K562 (cell line): Measurements from ENCODE around the gene KCTD7. TPM values are rescaled to one million over a fixed set of nuclear protein-coding genes. Genes with fewer than 3 reads are reported as not detected.

Source experiments
- ATAC-seq: fragments of 200-7000 bp; cut with Tn5 transposase; 3 replicates; pipeline ENCODE4 v1.9.1; 2020; ENCODE audit warnings: moderate library complexity
- BruUV-seq: library from RNA; stranded (reverse); fragments of 400-500 nt; replicated peaks from 2 replicates; lab custom pipeline; 2021; lab: Mats Ljungman, UMichigan
- CTCF ChIA-PET: fragments of 300-600 bp; formaldehyde crosslinking; extraction: SDS; loops from one replicate; lab custom pipeline; 2021; ENCODE audit warnings: low intra/inter-chr PET ratio; lab: Yijun Ruan, JAX
- POLR2A ChIA-PET: fragments of 300-600, 350-650 bp; sonication (Branson Sonifier 250); formaldehyde crosslinking; extraction: SDS; loops from one replicate; lab custom pipeline; 2021; ENCODE audit warnings: antibody characterized with exemption, inconsistent platforms; lab: Yijun Ruan, JAX
- DNase-seq, 4 experiments: peaks; one replicate each; pipeline versions ENCODE4 v3.0.0 to v3.0.0-alpha.2; 2011 to 2018; ENCODE audit warnings: low spot score in 3 of 4, mixed read lengths in 3 of 4; ENCODE audit errors: extremely low read depth in 1 of 4
- FAIRE-seq: peaks from 2 replicates; lab custom pipeline; 2011; peaks lifted over from hg19 to GRCh38; lab: Jason Lieb, UNC
- H2AFZ ChIP-seq: 2 replicates; pipeline ENCODE4 v1.6.0; 2011; ENCODE audit warnings: low read depth, low read length, control low read depth, inconsistent platforms
- H3K27ac ChIP-seq: fragments of 200-600 bp; 3 replicates; pipeline ENCODE4 v1.8.0; 2011; ENCODE audit warnings: low read depth, mild to moderate bottlenecking, control low read depth, inconsistent platforms, low read length, moderate library complexity, mixed read lengths; ENCODE audit errors: extremely low read depth
- H3K27me3 ChIP-seq, 2 experiments: fragments of 300-600 bp in 1 of 2; 2 replicates in 1 of 2; 3 replicates in 1 of 2; pipeline versions ENCODE4 v1.6.0 to v1.8.0; 2011; ENCODE audit warnings: inconsistent platforms in 2 of 2, low read length in 2 of 2, mild to moderate bottlenecking in 1 of 2, mixed read lengths in 1 of 2, moderate library complexity in 1 of 2; ENCODE audit not compliant: control insufficient read depth in 2 of 2, insufficient read depth in 2 of 2
- H3K36me3 ChIP-seq: fragments of 300-600 bp; 3 replicates; pipeline ENCODE4 v1.8.0; 2011; ENCODE audit warnings: mild to moderate bottlenecking, low read length, inconsistent platforms; ENCODE audit not compliant: control insufficient read depth, insufficient read depth
- H3K4me1 ChIP-seq, 2 experiments: fragments of 200-600 bp in 1 of 2; replicated peaks in 1 of 2; 2 replicates in 1 of 2; 3 replicates in 1 of 2; pipeline versions ENCODE4 v1.5.1 to v1.8.0; 2011; ENCODE audit warnings: inconsistent platforms in 2 of 2, low read length in 2 of 2, mild to moderate bottlenecking in 1 of 2, mixed read lengths in 1 of 2, moderate library complexity in 1 of 2; ENCODE audit not compliant: control insufficient read depth in 2 of 2, insufficient read depth in 2 of 2
- H3K4me2 ChIP-seq: 2 replicates; pipeline ENCODE4 v1.6.1; 2011; ENCODE audit warnings: low read length, control low read depth, inconsistent platforms, mixed read lengths; ENCODE audit not compliant: insufficient read depth
- H3K4me3 ChIP-seq: fragments of 200-600 bp; sonication (generic), shearing (Covaris generic); 2 replicates; pipeline ENCODE4 v1.5.1; 2016; ENCODE audit warnings: control low read depth, inconsistent platforms
- H3K79me2 ChIP-seq: fragments of 200-600 bp; 3 replicates; pipeline ENCODE4 v1.8.0; 2011; ENCODE audit warnings: low read length, inconsistent platforms; ENCODE audit not compliant: control insufficient read depth, insufficient read depth
- H3K9ac ChIP-seq, 2 experiments: 2 replicates each; pipeline versions ENCODE4 v1.6.0 to v1.6.1; 2011; ENCODE audit warnings: low read depth in 2 of 2, low read length in 2 of 2, control low read depth in 1 of 2, inconsistent platforms in 1 of 2, mild to moderate bottlenecking in 1 of 2, mixed read lengths in 1 of 2; ENCODE audit not compliant: insufficient read depth in 1 of 2
- H3K9me1 ChIP-seq: one replicate; pipeline ENCODE4 v1.6.0; 2011; ENCODE audit warnings: inconsistent platforms, mild to moderate bottlenecking, low read length, moderate library complexity; ENCODE audit not compliant: control insufficient read depth, insufficient read depth
- H3K9me3 ChIP-seq: replicated peaks from 2 replicates; pipeline ENCODE4 v1.5.1; 2011; ENCODE audit warnings: low read depth, low read length, inconsistent platforms; ENCODE audit not compliant: control insufficient read depth, insufficient read depth
- H4K20me1 ChIP-seq: replicated peaks from 2 replicates; pipeline ENCODE4 v1.6.1; 2011; ENCODE audit warnings: low read length, inconsistent platforms, mixed read lengths; ENCODE audit not compliant: control insufficient read depth, insufficient read depth
- CTBP1 ChIP-seq: fragments of 450-650 bp; IDR thresholded peaks from 2 replicates; pipeline ENCODE4 v1.6.1; 2016; ENCODE audit warnings: borderline replicate concordance
- GATA2 ChIP-seq: sonication (generic); formaldehyde crosslinking; IDR thresholded peaks from 2 replicates; pipeline ENCODE4 v1.4.0; 2020; ENCODE audit warnings: mild to moderate bottlenecking, missing genetic modification reagents
- HLTF ChIP-seq: fragments of 450-650 bp; IDR thresholded peaks from 2 replicates; pipeline ENCODE4 v1.6.1; 2016
- NFIC ChIP-seq: fragments of 450-650 bp; IDR thresholded peaks from 2 replicates; pipeline ENCODE4 v1.6.1; 2017; ENCODE audit warnings: mild to moderate bottlenecking, inconsistent platforms
- NR3C1 ChIP-seq: sonication (generic); formaldehyde crosslinking; IDR thresholded peaks from 2 replicates; pipeline ENCODE4 v1.8.1; 2022; ENCODE audit warnings: missing genetic modification reagents
- NRF1 ChIP-seq, 2 experiments: fragments of 450-650 bp; IDR thresholded peaks in 1 of 2; conservative IDR thresholded peaks in 1 of 2; 2 replicates each; pipeline ENCODE4 v1.6.1; 2014; ENCODE audit warnings: mild to moderate bottlenecking in 2 of 2
- TBL1XR1 ChIP-seq, 2 experiments: IDR thresholded peaks; 2 replicates each; pipeline ENCODE4 v1.6.1; 2012; ENCODE audit warnings: improper control_type of control experiment in 2 of 2, low read length in 2 of 2, mild to moderate bottlenecking in 1 of 2
- ZBTB7A ChIP-seq: IDR thresholded peaks from 2 replicates; pipeline ENCODE4 v1.6.1; 2011; ENCODE audit warnings: low read depth, mild to moderate bottlenecking, low read length, moderate library complexity, borderline replicate concordance; ENCODE audit not compliant: control insufficient read depth
- ZNF143 ChIP-seq: sonication (generic); formaldehyde crosslinking; IDR thresholded peaks from 2 replicates; pipeline ENCODE4 v1.9.0; 2022; ENCODE audit warnings: mild to moderate bottlenecking, missing genetic modification reagents
- ZNF668 ChIP-seq: fragments of 250-450 bp; sonication (Bioruptor Pico); IDR thresholded peaks from 2 replicates; pipeline ENCODE4 v1.8.0; 2022; ENCODE audit warnings: mild to moderate bottlenecking, inconsistent platforms
- WGBS: fragments of 100-300 bp; shearing (Covaris generic); methylation state at CpG from one replicate; pipeline ENCODE4 v1.1.6; 2016; ENCODE audit warnings: low coverage, mixed read lengths; ENCODE audit not compliant: insufficient coverage; ENCODE audit errors: missing lambda C conversion rate; 5-methylcytosine and 5-hydroxymethylcytosine counted together
- in situ Hi-C: fragments of 300-500 bp; cut with MboI; formaldehyde crosslinking; loops from 4 replicates; pipeline ENCODE4 v1.15.0; 2018; ENCODE audit warnings: inconsistent platforms, mixed read lengths
- intact Hi-C: fragments of 100-400 bp; cut with micrococcal nuclease; formaldehyde crosslinking; loops from 2 replicates; pipeline ENCODE4 v1.14.2; 2022
- polyA plus RNA-seq, 8 experiments: library from polyadenylated mRNA; depleted of rRNA in 4 of 8; stranded (reverse) in 5 of 8; unstranded in 3 of 8; fragments of >200 nt; fragmentation: Nextera tagmentation in 2 of 8; fragmentation: Illumina TruSeq in 1 of 8; extraction: Ambion mirVana in 2 of 8; extraction: Trizol in 1 of 8; gene quantifications; 2 replicates each; pipeline versions ENCODE4 v1.2.1 to v1.2.3, GENCODE V29; 2011 to 2014; ENCODE audit warnings: inconsistent platforms in 1 of 8, missing spikeins in 1 of 8
- total RNA-seq, 7 experiments: library from RNA; depleted of rRNA in 6 of 7; stranded (reverse); fragments of >200 nt in 6 of 7; fragmentation: Illumina TruSeq in 2 of 7; extraction: Trizol in 2 of 7; gene quantifications; 2 replicates each; pipeline versions ENCODE4 v1.2.1 to v1.2.3, GENCODE V29; 2011 to 2021; ENCODE audit warnings: low replicate concordance in 1 of 7
- TF ChIP-seq, protein P1 (sequence below), 2 experiments: IDR thresholded peaks; 2 replicates each; pipeline ENCODE4 v1.6.1; 2011; ENCODE audit warnings: borderline replicate concordance in 1 of 2, control low read depth in 1 of 2, low read depth in 1 of 2, low read length in 1 of 2, mild to moderate bottlenecking in 1 of 2, mixed read lengths in 1 of 2, moderate library complexity in 1 of 2; ENCODE audit not compliant: insufficient read depth in 1 of 2, insufficient read length in 1 of 2, poor library complexity in 1 of 2, severe bottlenecking in 1 of 2; ENCODE audit errors: extremely low read depth in 1 of 2
- TF ChIP-seq, protein P2 (sequence below): fragments of 250-450 bp; sonication (Bioruptor Pico); IDR thresholded peaks from 2 replicates; pipeline ENCODE4 v1.8.0; 2022; ENCODE audit warnings: inconsistent platforms, mild to moderate bottlenecking, moderate library complexity, borderline replicate concordance

The KCTD7 gene
- total and polyA plus RNA-seq, 9 of the 15 experiments (the other 6 are each of a cell fraction or from before 2014, with no cell fraction given), result 1.5 to 26.0 (median 9.0) TPM

- TF ChIP-seq NRF1 (conservative IDR thresholded peaks at IDR 0.05 in 1 of 2, IDR thresholded peaks at IDR 0.05 in 1 of 2), result peak; percentile 91 to 92
Measured at GRCh38 chr7:66681491-66682349, 53.0 kb downstream of the KCTD7 start (continued).

DNA sequence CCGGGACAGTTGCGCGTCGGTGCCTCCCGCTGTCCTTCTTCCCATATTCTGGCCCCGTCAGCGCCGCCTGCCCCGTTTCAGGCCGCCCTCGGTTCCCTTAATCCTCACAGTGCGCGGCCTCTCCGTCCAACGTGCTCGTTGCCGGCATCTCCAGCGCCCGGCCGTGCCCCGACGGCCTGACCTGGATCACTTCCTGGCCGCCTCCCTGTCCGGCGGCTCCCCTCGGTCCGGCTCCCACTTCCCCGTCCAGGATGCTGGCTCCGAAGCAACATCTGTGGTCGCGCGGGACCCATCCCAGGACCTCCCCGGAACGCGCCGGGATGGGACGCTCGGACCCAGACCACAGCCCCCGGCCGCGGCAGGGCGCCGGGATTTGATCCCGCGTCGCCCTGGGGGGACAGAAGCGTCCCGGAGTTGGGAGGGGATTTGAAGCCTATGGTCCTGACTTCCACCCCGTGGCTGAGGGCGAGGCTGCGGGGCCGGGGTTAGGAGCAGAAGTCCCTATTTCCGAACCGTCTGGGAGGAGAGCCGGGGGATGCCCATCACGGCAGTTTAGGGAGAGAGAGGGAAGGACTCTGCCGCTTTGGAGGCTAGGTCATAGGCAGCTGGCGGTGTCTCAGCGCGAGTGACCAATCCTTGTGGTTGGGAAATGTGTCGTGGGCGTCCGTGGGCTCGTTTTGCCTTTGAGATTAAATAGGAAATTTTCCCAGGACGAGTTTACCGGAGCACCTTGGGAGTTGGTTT is 53.8 kb downstream of the KCTD7 start:
- no peaks in the 10 kb centered on the region for H3K9me1 ChIP-seq
- ATAC-seq, result peak; percentile 52
- peak in 2 of 4 experiments; percentile 37 to 46 for DNase-seq
- CTCF ChIA-PET, result no interaction called here
- H3K9me3 ChIP-seq, result no peaks in the 10 kb centered on the region
- WGBS, result 6% methylated on average over 61 of the region's 66 CpGs
- H3K79me2 ChIP-seq, result peaks cover 46% of the 10 kb centered on the region
- no peak for FAIRE-seq
- intact Hi-C loops, result no loop called here
- H3K9ac ChIP-seq, result peak overlapping the region; percentile 85 to 98
- peak overlapping the region; percentile 65 for H3K4me3 ChIP-seq
- peaks cover 4% of the 10 kb centered on the region; the same call in 2 of the 3 replicates for H3K36me3 ChIP-seq
- POLR2A ChIA-PET, result interaction anchor here (0.6 to 1.1 kb wide), 3 partner anchors 13 to 359 kb away, joined by 3 to 4 read pairs (median 3); no protein-coding TSS in a partner anchor
- no peaks in the 10 kb centered on the region; the same call in 1 of the 2 replicates for H4K20me1 ChIP-seq
- H2AFZ ChIP-seq, result peak overlapping the region; percentile 85
- no peaks in the 10 kb centered on the region for H3K27me3 ChIP-seq
- in situ Hi-C loops, result no loop called here
- H3K4me2 ChIP-seq, result peak overlapping the region; percentile 90
- peak overlapping the region; percentile 84 for H3K27ac ChIP-seq
- BruUV-seq, result TSS peak; percentile 44
- peaks cover 19 to 46% of the 10 kb centered on the region in 2 experiments; a peak in 4 of 5 replicates for H3K4me1 ChIP-seq
- no peak for TF ChIP-seq ZNF668 (CRISPR knock-in tag)
- TF ChIP-seq, protein P1, sequence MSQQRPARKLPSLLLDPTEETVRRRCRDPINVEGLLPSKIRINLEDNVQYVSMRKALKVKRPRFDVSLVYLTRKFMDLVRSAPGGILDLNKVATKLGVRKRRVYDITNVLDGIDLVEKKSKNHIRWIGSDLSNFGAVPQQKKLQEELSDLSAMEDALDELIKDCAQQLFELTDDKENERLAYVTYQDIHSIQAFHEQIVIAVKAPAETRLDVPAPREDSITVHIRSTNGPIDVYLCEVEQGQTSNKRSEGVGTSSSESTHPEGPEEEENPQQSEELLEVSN (IDR thresholded peaks at IDR 0.05; ENCODE audit: borderline replicate concordance in 1 of 2, extremely low read depth in 1 of 2, insufficient read depth in 1 of 2, insufficient read length in 1 of 2, low read depth in 1 of 2, low read length in 1 of 2, poor library complexity in 1 of 2, severe bottlenecking in 1 of 2), result peak in 1 of 2 experiments; percentile 11
- no peak for TF ChIP-seq TBL1XR1 (IDR thresholded peaks at IDR 0.05; ENCODE audit: low read length in 2 of 2)
- 0 out of 2 replicates have a peak, but pooled peaks have one; percentile 8 for TF ChIP-seq HLTF
- TF ChIP-seq GATA2 (CRISPR knock-in tag), result no peak
- 0 out of 2 replicates have a peak, but pooled peaks have one; percentile 23 for TF ChIP-seq ZBTB7A
- TF ChIP-seq NFIC, result peak; percentile 81
- TF ChIP-seq CTBP1, result peak; percentile 17; the same call in 1 of the 2 replicates
- 0 out of 2 replicates have a peak, but pooled peaks have one; percentile 16 for TF ChIP-seq ZNF143 (CRISPR knock-in tag)
- TF ChIP-seq, protein P2, sequence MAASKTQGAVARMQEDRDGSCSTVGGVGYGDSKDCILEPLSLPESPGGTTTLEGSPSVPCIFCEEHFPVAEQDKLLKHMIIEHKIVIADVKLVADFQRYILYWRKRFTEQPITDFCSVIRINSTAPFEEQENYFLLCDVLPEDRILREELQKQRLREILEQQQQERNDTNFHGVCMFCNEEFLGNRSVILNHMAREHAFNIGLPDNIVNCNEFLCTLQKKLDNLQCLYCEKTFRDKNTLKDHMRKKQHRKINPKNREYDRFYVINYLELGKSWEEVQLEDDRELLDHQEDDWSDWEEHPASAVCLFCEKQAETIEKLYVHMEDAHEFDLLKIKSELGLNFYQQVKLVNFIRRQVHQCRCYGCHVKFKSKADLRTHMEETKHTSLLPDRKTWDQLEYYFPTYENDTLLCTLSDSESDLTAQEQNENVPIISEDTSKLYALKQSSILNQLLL (CRISPR knock-in tag), result no peak
- TF ChIP-seq NR3C1 (CRISPR knock-in tag), result 0 out of 2 replicates have a peak, but pooled peaks have one; percentile 63
